HL-60 (cell line): ENCODE measurements around the gene SCN3B.

Experiments
- DNase-seq, 2 experiments: peaks; one replicate each; pipeline ENCODE4 v3.0.0-alpha.2; 2010 to 2020; ENCODE audit warnings: low read depth in 1 of 2, low spot score in 1 of 2
- H3K27ac ChIP-seq: fragments of 250-450 bp; sonication (Bioruptor Pico); replicated peaks from 2 replicates; pipeline ENCODE4 v1.5.1; 2020; ENCODE audit warnings: mild to moderate bottlenecking, moderate library complexity
- H3K27me3 ChIP-seq: fragments of 250-450 bp; sonication (Bioruptor Pico); 2 replicates; pipeline ENCODE4 v1.5.1; 2021; ENCODE audit warnings: mild to moderate bottlenecking, moderate library complexity; ENCODE audit not compliant: insufficient read depth, poor library complexity, severe bottlenecking
- H3K4me3 ChIP-seq: replicated peaks from 2 replicates; pipeline ENCODE4 v1.5.1; 2011; ENCODE audit warnings: mild to moderate bottlenecking, control low read depth, low read length; ENCODE audit not compliant: insufficient read depth
- GABPA ChIP-seq: IDR thresholded peaks from 2 replicates; pipeline ENCODE4 v1.6.1; 2012; ENCODE audit warnings: low read depth
- POLR2AphosphoS5 ChIP-seq: IDR thresholded peaks from 2 replicates; pipeline ENCODE4 v1.6.1; 2012; ENCODE audit warnings: low read depth
- SPI1 ChIP-seq: IDR thresholded peaks from 2 replicates; pipeline ENCODE4 v1.6.1; 2012; ENCODE audit warnings: low read depth, mild to moderate bottlenecking, borderline replicate concordance
- TF ChIP-seq, protein P1 (sequence below): IDR thresholded peaks from one replicate; pipeline ENCODE4 v1.5.1; 2011; ENCODE audit warnings: low read length, control low read depth, inconsistent platforms; ENCODE audit not compliant: insufficient read depth
- TF ChIP-seq, protein P2 (sequence below): IDR thresholded peaks from 2 replicates; pipeline ENCODE4 v1.6.1; 2012; ENCODE audit warnings: low read depth; ENCODE audit not compliant: insufficient replicate concordance

SCN3B gene

DNA sequence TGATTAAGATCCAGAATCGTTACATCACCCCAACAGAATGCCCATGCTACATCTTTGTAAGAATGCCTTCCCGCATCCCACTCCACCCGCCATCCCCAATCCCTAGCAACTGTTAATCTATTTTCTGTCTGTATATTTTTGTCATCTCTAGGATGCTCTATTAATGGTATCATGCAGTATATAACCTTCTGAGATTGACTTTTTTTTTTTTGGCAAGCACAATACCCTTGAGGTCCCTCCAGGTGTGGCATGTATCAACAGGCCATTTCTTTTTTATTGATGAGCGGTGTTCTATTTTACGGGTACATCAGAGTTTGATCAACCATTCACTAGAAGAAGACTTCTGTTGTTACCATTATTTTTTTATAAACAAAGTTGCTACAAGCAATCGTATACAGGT, 30.2 kb upstream of the SCN3B start:
- no peak for TF ChIP-seq POLR2AphosphoS5
- TF ChIP-seq GABPA = no peak
- TF ChIP-seq, protein P1, sequence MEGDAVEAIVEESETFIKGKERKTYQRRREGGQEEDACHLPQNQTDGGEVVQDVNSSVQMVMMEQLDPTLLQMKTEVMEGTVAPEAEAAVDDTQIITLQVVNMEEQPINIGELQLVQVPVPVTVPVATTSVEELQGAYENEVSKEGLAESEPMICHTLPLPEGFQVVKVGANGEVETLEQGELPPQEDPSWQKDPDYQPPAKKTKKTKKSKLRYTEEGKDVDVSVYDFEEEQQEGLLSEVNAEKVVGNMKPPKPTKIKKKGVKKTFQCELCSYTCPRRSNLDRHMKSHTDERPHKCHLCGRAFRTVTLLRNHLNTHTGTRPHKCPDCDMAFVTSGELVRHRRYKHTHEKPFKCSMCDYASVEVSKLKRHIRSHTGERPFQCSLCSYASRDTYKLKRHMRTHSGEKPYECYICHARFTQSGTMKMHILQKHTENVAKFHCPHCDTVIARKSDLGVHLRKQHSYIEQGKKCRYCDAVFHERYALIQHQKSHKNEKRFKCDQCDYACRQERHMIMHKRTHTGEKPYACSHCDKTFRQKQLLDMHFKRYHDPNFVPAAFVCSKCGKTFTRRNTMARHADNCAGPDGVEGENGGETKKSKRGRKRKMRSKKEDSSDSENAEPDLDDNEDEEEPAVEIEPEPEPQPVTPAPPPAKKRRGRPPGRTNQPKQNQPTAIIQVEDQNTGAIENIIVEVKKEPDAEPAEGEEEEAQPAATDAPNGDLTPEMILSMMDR = no peak
- TF ChIP-seq SPI1 = no peak
- TF ChIP-seq, protein P2, sequence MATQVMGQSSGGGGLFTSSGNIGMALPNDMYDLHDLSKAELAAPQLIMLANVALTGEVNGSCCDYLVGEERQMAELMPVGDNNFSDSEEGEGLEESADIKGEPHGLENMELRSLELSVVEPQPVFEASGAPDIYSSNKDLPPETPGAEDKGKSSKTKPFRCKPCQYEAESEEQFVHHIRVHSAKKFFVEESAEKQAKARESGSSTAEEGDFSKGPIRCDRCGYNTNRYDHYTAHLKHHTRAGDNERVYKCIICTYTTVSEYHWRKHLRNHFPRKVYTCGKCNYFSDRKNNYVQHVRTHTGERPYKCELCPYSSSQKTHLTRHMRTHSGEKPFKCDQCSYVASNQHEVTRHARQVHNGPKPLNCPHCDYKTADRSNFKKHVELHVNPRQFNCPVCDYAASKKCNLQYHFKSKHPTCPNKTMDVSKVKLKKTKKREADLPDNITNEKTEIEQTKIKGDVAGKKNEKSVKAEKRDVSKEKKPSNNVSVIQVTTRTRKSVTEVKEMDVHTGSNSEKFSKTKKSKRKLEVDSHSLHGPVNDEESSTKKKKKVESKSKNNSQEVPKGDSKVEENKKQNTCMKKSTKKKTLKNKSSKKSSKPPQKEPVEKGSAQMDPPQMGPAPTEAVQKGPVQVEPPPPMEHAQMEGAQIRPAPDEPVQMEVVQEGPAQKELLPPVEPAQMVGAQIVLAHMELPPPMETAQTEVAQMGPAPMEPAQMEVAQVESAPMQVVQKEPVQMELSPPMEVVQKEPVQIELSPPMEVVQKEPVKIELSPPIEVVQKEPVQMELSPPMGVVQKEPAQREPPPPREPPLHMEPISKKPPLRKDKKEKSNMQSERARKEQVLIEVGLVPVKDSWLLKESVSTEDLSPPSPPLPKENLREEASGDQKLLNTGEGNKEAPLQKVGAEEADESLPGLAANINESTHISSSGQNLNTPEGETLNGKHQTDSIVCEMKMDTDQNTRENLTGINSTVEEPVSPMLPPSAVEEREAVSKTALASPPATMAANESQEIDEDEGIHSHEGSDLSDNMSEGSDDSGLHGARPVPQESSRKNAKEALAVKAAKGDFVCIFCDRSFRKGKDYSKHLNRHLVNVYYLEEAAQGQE = no peak
- H3K27me3 ChIP-seq = peaks cover 8% of the 10 kb centered on the region
- no peak overlapping the region for H3K4me3 ChIP-seq
- H3K27ac ChIP-seq = no peak overlapping the region
- DNase-seq = no peak

DNA sequence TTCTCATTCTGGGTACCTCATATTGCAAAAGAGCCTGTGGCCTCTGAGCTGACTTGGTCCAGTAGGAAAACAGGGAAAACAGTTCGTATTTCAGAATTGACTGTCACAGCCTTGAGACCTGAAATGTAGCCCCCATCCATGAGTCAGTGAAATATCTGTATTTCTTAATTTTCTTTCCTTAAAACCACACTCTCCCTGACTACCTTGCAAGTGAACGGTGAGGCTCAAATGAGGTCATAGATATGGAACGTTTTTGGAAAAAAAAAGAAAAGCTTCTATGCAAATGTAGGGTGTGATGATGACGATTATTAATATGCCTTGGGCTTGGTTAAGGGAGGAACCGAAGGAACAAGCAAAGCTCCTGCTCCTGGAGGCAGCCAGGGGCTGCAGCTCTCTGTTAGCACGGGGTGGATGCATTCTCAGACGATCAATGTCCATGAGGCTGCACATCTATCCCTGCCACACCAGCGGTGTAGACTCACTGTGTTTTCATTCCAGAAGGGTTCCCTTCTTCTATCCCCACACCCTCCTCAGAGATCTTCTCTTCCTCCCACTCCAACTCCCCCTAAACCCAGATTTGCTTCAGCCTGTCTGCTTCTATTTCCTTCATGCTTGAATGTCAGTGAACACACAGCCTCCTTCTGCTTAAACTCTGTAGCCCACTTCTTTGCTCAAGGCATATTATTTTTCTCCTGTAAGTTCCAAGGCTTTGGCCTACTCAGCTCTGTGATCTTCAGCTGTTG, 29.2 kb upstream of the SCN3B start:
- Histone ChIP-seq H3K27ac (no peak overlapping the region), H3K27me3 (peaks cover 8% of the 10 kb centered on the region), H3K4me3 (no peak overlapping the region)
- TF ChIP-seq GABPA = no peak
- TF ChIP-seq, protein P2 = no peak
- TF ChIP-seq SPI1 = no peak
- TF ChIP-seq, protein P1 = no peak
- TF ChIP-seq POLR2AphosphoS5 = no peak
- DNase-seq = no peak

GRCh38 chr11:123682696-123683410, 28.4 kb upstream of the SCN3B start:
- no peak overlapping the region for H3K27ac ChIP-seq
- DNase-seq = no peak
- TF ChIP-seq, protein P1 = no peak
- TF ChIP-seq POLR2AphosphoS5 (no peak), GABPA (no peak), SPI1 (no peak)
- TF ChIP-seq, protein P2 = no peak
- no peak overlapping the region for H3K4me3 ChIP-seq
- H3K27me3 ChIP-seq = peaks cover 8% of the 10 kb centered on the region
